Measurements from ENCODE around the gene RAPGEF6.
"Not testable (repeated sequence)": the region's sequence is repeated elsewhere in the genome, so short reads cannot be mapped to it uniquely, and the experiment has no call there.

The RAPGEF6 gene

GRCh38 chr5:131491749-131492148 is 143.3 kb downstream of the RAPGEF6 start:
- no peak for DNase-seq

GRCh38 chr5:131488463-131488862 is 146.6 kb downstream of the RAPGEF6 start:
- DNase-seq: no peak

- not testable (repeated sequence) for DNase-seq
These were observed 147.7 kb downstream of the RAPGEF6 start for GRCh38 chr5:131487371-131487770.

GRCh38 chr5:131482617-131483016 is 152.4 kb downstream of the RAPGEF6 start:
- no peak for DNase-seq

GRCh38 chr5:131481569-131481968 is 153.5 kb downstream of the RAPGEF6 start:
- no peak for DNase-seq

GRCh38 chr5:131475541-131475941 is 159.5 kb downstream of the RAPGEF6 start:
- DNase-seq: no peak

GRCh38 chr5:131473731-131474130 is 161.3 kb downstream of the RAPGEF6 start:
- no peak for DNase-seq

- no peak for DNase-seq
These were observed 168.8 kb downstream of the RAPGEF6 start for GRCh38 chr5:131466171-131466766.

- DNase-seq: no peak
These were observed 171.4 kb downstream of the RAPGEF6 start for GRCh38 chr5:131463656-131464055.

- DNase-seq: no peak
These were observed 172.6 kb downstream of the RAPGEF6 start for GRCh38 chr5:131462454-131462853.

- no peak for DNase-seq
These were observed 173.3 kb downstream of the RAPGEF6 start for GRCh38 chr5:131461742-131462141.

GRCh38 chr5:131460867-131461572 is 174.0 kb downstream of the RAPGEF6 start:
- DNase-seq: no peak

GRCh38 chr5:131460133-131460532 is 174.9 kb downstream of the RAPGEF6 start:
- DNase-seq: no peak

- no peak for DNase-seq
These were observed 175.8 kb downstream of the RAPGEF6 start for GRCh38 chr5:131459216-131459615.

GRCh38 chr5:131457193-131457592 is 177.8 kb downstream of the RAPGEF6 start:
- DNase-seq: no peak

- no peak for DNase-seq
These were observed 184.1 kb downstream of the RAPGEF6 start for GRCh38 chr5:131450941-131451340.

GRCh38 chr5:131441184-131441583 is 193.8 kb downstream of the RAPGEF6 start:
- DNase-seq: no peak

- no peak for DNase-seq
These were observed 198.9 kb downstream of the RAPGEF6 start for GRCh38 chr5:131436081-131436480.

GRCh38 chr5:131433109-131433508 is 201.9 kb downstream of the RAPGEF6 start:
- DNase-seq: no peak

- DNase-seq: no peak
These were observed 203.2 kb downstream of the RAPGEF6 start for GRCh38 chr5:131431794-131432193.

GRCh38 chr5:131430794-131431193 is 204.2 kb downstream of the RAPGEF6 start:
- no peak for DNase-seq

GRCh38 chr5:131426011-131426410 is 209.0 kb downstream of the RAPGEF6 start:
- no peak for DNase-seq

- DNase-seq: no peak
These were observed 212.0 kb downstream of the RAPGEF6 start for GRCh38 chr5:131423056-131423455.

- DNase-seq: no peak
These were observed 215.2 kb downstream of the RAPGEF6 start for GRCh38 chr5:131419877-131420276.

GRCh38 chr5:131418846-131419245 is 216.2 kb downstream of the RAPGEF6 start:
- DNase-seq: no peak
